Measurements from ENCODE around the gene TAF8.

GRCh38 chr6:42051268-42051653 is 937 bp downstream of the TAF8 start:
- TF ChIP-seq CTCF (IDR thresholded peaks at IDR 0.05) (no peak), POLR2A (IDR thresholded peaks at IDR 0.05) (no peak)
